Body of pancreas (tissue), 4 donors: ENCODE measurements around the gene ZNF586. TPM values are rescaled to one million over a fixed set of nuclear protein-coding genes. Genes with fewer than 3 reads are reported as not detected.

Experiments
- ATAC-seq: fragments of 150-250 bp; one replicate; pipeline ENCODE4 v1.9.1; 2016
- DNase-seq, 4 donors: peaks; one replicate each; pipeline ENCODE4 v3.0.0-alpha.2; 2019
- H3K27ac ChIP-seq, 4 donors: fragments of 200-600 bp; sonication (generic); 1 replicate in 3 of 4; 2 replicates in 1 of 4; pipeline versions ENCODE4 v1.5.1 to v1.6.1; 2016 to 2019; ENCODE audit warnings: mild to moderate bottlenecking in 1 of 4, mixed read lengths in 1 of 4, moderate library complexity in 1 of 4
- H3K27me3 ChIP-seq, 2 donors: fragments of 200-600 bp; sonication (generic); one replicate each; pipeline ENCODE4 v1.6.0; 2016; ENCODE audit warnings: mild to moderate bottlenecking in 1 of 2
- H3K36me3 ChIP-seq, 2 donors: fragments of 200-600 bp; sonication (generic); replicated peaks in 1 of 2; 2 replicates each; pipeline ENCODE4 v1.5.1; 2016; ENCODE audit warnings: low read depth in 2 of 2; ENCODE audit not compliant: insufficient read depth in 1 of 2
- H3K4me1 ChIP-seq: fragments of 200-600 bp; sonication (generic); one replicate; pipeline ENCODE4 v1.6.0; 2016
- H3K4me3 ChIP-seq, 2 donors: fragments of 200-600 bp; sonication (generic); 1 replicate in 1 of 2; 2 replicates in 1 of 2; pipeline ENCODE4 v1.5.1; 2016 to 2019
- H3K9me3 ChIP-seq, 3 donors: fragments of 200-600 bp; sonication (generic); 1 replicate in 2 of 3; 2 replicates in 1 of 3; pipeline ENCODE4 v1.5.1; 2016
- CTCF ChIP-seq, 7 experiments: fragments of 450-650 bp in 4 of 7; fragments of 200-600 bp in 3 of 7; sonication (generic) in 3 of 7; IDR thresholded peaks; one replicate each; pipeline ENCODE4 v1.5.1; 2016 to 2019; ENCODE audit warnings: antibody characterized with exemption in 7 of 7
- POLR2A ChIP-seq, 3 donors: fragments of 450-650 bp; IDR thresholded peaks; one replicate each; pipeline ENCODE4 v1.6.1; 2016; ENCODE audit warnings: antibody characterized with exemption in 3 of 3, mild to moderate bottlenecking in 2 of 3
- WGBS, 2 donors: methylation state at CpG; one replicate each; pipeline ENCODE4 v1.1.5; 2017; 5-methylcytosine and 5-hydroxymethylcytosine counted together
- intact Hi-C: fragments of 100-400 bp; cut with DNase I; formaldehyde crosslinking; loops from one replicate; pipeline ENCODE4 v1.15.1; 2023
- total RNA-seq, 2 donors: library from RNA; depleted of rRNA; stranded (reverse); fragments of >200 nt; gene quantifications; one replicate each; pipeline ENCODE4 v1.1.0, GENCODE V29; 2016

The ZNF586 gene
- total RNA-seq, 2 donors from 2014 or later: 4.2 to 33.6 TPM

DNA sequence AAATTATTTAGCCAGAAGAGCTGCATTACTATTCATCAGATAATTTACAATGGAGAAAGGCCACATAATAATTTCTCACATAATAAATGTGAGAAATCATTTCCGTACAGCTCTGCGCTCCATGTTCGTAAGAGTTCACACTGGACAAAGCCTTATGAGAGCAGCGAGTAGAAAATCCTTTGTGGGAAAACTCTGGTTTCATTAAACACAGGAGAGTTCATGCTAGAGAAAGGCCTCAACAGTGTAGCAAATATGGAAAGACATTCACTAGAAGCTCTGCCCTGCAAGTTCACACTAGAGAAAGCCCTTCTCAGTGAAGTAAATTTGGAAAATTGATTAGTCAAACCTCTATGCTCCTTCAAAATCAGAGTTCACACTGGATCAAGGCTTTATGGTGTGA, 14.4 kb upstream of the ZNF586 start:
- peaks cover 0 to 67% (median 0%) of the 10 kb centered on the region in 3 donors for H3K9me3 ChIP-seq
- H3K36me3 ChIP-seq: peaks cover 37 to 39% of the 10 kb centered on the region in 2 donors
- no peak for DNase-seq
- ATAC-seq: no peak
- TF ChIP-seq CTCF (IDR thresholded peaks at IDR 0.05) (no peak), POLR2A (IDR thresholded peaks at IDR 0.05) (no peak)
- H3K27me3 ChIP-seq: no peaks in the 10 kb centered on the region
- H3K4me3 ChIP-seq: no peak overlapping the region
- no peak overlapping the region for H3K27ac ChIP-seq
- WGBS, 2 donors: 81 to 99% methylated on average over 4 of the region's 4 CpGs
- H3K4me1 ChIP-seq: no peaks in the 10 kb centered on the region
- intact Hi-C loops: no loop called here

GRCh38 chr19:57757941-57758340, 11.5 kb upstream of the ZNF586 start:
- no peak overlapping the region for H3K4me3 ChIP-seq
- intact Hi-C loops: no loop called here
- TF ChIP-seq POLR2A (IDR thresholded peaks at IDR 0.05) (no peak), CTCF (IDR thresholded peaks at IDR 0.05) (no peak)
- no peaks in the 10 kb centered on the region for H3K27me3 ChIP-seq
- ATAC-seq (no peak), DNase-seq (no peak)
- H3K36me3 ChIP-seq: peaks cover 18 to 25% of the 10 kb centered on the region in 2 donors
- 93 to 96% methylated on average over 2 of the region's 2 CpGs for WGBS, 2 donors
- no peaks in the 10 kb centered on the region for H3K4me1 ChIP-seq
- H3K27ac ChIP-seq: no peak overlapping the region
- peaks cover 0 to 46% (median 0%) of the 10 kb centered on the region in 3 donors for H3K9me3 ChIP-seq

DNA sequence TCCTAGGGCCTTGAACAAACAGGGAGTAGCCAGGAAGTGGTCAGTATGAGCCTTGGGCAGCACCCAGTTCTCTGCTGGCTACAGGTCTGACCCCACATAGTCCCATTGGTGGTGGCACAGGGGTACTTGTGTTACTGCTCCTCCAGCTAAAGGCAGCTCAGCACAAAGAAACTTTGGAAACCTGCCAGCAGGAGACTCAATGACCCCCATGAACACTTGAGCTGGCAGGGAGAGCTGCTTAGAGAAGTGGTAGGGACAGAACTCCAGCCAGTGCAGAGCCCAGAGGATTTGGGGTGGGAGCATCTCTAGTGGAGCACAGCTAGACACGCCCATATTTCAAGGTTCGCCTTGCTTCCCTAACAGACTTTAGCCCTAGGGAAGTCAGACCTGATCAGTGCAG, 10.4 kb upstream of the ZNF586 start:
- Histone ChIP-seq H3K36me3 (peaks cover 6 to 17% of the 10 kb centered on the region in 2 donors), H3K4me3 (no peak overlapping the region), H3K27me3 (no peaks in the 10 kb centered on the region), H3K27ac (no peak overlapping the region), H3K9me3 (peaks cover 0 to 35% (median 0%) of the 10 kb centered on the region in 3 donors), H3K4me1 (no peaks in the 10 kb centered on the region)
- intact Hi-C loops: no loop called here
- TF ChIP-seq CTCF (IDR thresholded peaks at IDR 0.05): no peak
- TF ChIP-seq POLR2A (IDR thresholded peaks at IDR 0.05): no peak
- 94 to 100% methylated on average over 1 to 2 of the region's 2 CpGs for WGBS, 2 donors
- DNase-seq (no peak), ATAC-seq (no peak)

GRCh38 chr19:57771417-57771816, 1.9 kb downstream of the ZNF586 start:
- TF ChIP-seq POLR2A (IDR thresholded peaks at IDR 0.05) (no peak), CTCF (IDR thresholded peaks at IDR 0.05) (no peak)
- DNase-seq (no peak), ATAC-seq (no peak)
- no peak overlapping the region for H3K27ac ChIP-seq
- no peak overlapping the region for H3K4me3 ChIP-seq
- intact Hi-C loops: no loop called here
- peaks cover 8% of the 10 kb centered on the region for H3K4me1 ChIP-seq
- peaks cover 0 to 28% (median 0%) of the 10 kb centered on the region in 3 donors for H3K9me3 ChIP-seq
- H3K27me3 ChIP-seq: no peaks in the 10 kb centered on the region
- peaks cover 0 to 4% of the 10 kb centered on the region in 2 donors for H3K36me3 ChIP-seq
- 87 to 89% methylated on average over 4 of the region's 4 CpGs for WGBS, 2 donors

GRCh38 chr19:57773488-57773887, 4.0 kb downstream of the ZNF586 start:
- H3K4me3 ChIP-seq: no peak overlapping the region
- WGBS, 2 donors: 97% methylated on average over 3 of the region's 3 CpGs
- intact Hi-C loops: no loop called here
- ATAC-seq (no peak), DNase-seq (no peak)
- no peak overlapping the region for H3K27ac ChIP-seq
- TF ChIP-seq CTCF (IDR thresholded peaks at IDR 0.05) (no peak), POLR2A (IDR thresholded peaks at IDR 0.05) (no peak)
- H3K9me3 ChIP-seq: peaks cover 0 to 31% (median 0%) of the 10 kb centered on the region in 3 donors
- H3K36me3 ChIP-seq: peaks cover 3 to 9% of the 10 kb centered on the region in 2 donors
- peaks cover 8% of the 10 kb centered on the region for H3K4me1 ChIP-seq
- no peaks in the 10 kb centered on the region for H3K27me3 ChIP-seq
